GM04504 (cell line): ENCODE measurements around the gene RNF26.

Source experiments
- DNase-seq: peaks from one replicate; pipeline ENCODE4 v3.0.0-alpha.2; 2012; ENCODE audit warnings: low read depth

The RNF26 gene

DNA sequence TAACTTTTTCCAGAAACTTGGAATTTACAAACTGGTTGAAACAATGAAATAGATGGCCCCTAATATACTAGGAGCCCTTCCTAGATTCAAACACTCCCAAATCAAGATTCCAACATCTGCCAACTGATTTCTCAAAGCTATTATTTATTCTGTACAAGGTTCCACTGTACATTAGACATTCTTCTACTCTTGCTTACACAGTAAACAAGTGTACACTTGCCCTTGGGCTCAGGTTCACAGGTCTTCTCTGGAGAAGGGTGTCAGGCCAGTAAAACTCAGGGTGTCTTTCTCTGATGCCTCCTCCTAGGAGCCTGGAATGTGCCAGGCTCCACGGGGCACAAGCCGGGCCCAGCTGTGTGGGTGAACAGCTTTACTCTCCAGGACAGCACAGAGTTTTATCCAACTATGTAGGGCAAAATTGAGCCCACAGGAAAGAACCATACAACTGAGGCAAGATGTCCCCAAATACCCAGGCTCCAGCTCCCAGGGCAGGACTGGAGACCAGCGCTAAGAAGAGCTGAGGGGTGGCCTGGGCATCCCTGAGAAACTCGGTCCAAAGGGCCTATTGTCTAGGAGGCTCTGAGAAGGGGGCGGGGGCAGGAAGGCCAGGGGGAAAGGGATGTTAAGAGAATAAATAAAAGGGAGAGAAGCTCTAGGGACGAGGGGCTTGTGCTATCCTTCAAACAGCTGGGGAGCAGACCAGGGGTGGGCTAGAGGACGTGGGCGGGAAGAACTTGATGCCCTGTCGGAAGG, 20.9 kb downstream of the RNF26 start:
- DNase-seq, result no peak

GRCh38 chr11:119356349-119357031, 22.2 kb downstream of the RNF26 start:
- DNase-seq, result no peak

GRCh38 chr11:119357074-119357473, 22.7 kb downstream of the RNF26 start:
- no peak for DNase-seq

DNA sequence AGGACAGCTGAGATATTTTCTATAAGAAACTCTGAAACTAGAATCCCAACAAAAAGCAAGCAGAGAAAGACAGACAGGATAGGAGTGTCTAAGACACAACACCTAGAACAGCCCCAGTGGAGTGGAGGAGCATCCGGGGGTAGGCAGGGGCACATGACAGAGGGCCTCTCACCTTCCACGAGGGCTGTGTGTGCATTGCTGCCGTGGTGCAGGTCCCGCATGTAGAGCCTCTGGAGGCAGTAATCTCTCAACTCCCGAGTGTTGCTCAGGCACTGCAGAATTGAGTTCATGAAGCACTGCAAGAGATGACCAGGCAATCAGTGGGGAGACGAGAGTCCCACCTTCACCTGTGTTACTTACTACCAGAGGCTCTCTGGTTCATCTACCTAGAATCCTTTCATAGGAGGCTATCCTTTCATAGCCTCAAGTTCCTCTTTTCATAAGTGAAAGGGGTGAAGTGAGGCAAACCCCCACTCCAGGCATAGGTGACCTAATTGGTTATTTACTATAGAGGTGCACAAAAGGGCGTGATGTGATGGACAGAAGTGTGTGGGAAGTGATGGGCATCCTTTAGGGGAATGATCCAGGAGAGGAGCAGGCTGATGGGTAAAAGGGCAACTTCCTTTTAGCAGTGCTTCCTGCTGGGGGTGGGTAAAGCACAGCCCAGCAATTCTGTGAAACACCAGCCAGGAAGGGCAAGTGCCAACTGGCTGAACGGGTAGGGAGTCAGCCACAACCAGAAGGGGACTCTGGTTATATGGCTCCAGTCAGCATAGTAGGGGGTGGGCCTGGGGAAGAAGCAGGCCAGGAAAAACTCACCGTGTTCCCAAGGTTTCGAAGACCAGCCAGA, 25.3 kb downstream of the RNF26 start:
- no peak for DNase-seq

DNA sequence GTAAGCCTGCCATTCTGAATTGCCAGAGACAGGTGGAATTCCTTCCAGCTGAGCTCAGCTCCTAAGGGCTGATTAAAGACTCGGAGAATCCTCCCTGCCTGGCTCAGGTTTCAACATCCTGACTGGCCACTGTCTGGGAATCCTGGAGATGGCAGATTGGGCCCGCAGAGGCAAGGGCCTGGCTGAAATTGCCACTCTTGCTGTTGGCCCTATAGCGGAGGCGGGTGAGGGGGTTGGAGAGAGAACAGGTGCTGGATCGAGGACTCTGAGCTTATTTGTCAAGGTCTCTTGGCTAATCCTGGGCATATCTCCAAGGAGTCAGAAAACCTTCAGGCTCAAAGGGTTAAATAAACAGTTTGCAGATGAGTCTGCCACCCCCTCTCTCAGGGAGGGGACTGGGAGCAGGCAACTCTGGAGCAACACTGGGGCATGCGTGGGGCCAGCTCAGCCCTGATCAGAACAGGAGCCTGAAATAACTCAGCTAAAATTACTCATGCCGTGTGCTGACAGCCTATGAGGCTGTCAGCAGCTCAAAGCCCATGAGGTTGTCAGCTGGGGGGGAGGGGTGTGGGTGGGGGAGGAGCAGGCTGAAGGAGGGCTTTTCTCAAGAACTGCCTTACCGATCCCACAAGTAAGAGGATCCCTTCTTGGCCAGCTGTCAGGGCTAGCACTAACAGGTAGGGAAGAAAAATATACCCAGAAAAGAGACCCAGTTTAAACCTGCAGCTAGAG, 26.9 kb downstream of the RNF26 start:
- peak; percentile 33 for DNase-seq

DNA sequence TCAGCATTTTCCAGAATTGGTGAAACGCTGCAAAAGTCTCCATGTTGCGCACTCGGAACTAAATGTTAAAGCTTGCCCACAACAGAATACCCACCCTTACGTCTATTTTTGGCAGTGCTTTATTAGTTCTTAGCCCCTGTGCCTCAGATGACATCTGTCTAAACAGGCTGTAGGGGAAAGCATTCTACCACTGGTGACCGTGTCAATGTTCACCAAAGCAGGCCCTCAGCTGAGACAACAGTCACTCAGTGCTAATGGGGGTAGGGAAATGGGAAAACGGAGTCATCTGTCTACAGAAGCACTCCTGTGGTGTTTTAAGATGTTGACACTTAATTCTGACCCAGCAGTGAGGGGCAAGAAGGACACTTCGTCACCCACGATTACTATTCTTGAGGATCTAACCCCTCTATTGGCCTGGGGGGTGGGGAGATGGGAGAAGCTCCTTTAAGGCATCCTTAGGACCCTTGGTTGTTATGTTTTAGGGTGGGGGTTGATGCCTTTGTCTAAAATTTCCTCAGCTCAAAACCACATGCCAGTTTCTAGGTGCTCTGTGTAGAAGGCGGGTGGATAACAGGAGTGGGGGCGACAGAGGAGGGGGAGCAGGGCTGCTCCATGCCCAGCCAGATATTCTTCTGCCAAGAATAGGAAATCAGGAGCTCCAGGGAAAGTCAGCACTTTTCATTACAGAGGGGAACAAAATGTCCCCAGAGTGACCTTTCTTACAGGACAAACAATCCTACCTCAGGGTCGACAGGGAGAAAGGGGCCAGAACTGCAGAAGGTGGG, 27.8 kb downstream of the RNF26 start:
- no peak for DNase-seq

- no peak for DNase-seq
Observed at GRCh38 chr11:119362741-119363080, 28.4 kb downstream of the RNF26 start.

DNA sequence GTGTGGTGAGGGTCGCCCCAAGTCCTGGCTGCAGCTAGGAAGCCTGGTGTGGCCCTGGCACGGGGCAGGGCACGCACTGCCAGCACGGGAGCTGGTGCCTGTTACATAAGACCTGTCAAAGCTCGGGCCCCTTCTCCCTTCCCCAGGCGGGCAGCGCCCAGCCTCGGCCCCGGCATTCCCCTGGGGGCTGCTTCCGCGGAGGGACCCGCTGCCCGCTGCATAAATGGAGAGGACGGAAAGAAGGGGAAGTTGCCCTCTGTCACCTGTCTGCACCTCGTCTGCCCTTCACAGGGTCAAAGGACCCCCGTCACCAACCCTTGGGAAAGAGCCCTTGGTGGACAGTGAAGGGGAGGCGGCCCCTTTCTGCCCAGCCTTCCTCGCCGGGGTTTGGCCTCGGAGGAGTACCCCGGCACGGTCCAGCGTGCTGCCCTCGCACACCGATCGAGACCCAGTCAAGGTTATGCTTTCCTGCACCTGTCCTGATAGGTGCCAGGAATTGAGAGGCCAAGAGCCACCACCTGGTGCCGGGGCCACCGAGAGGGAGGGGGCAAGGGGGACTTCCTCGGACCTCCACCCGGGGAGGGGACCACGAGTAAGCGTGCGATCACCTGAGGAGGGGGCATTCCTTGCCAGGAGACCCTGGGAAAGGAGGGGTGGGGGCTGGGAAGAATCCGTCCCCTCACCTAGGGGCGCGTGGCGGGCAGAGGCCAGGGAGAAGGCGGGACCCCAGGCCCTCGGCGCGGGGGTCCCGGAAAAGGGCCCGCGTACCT, 28.9 kb downstream of the RNF26 start:
- no peak for DNase-seq

DNA sequence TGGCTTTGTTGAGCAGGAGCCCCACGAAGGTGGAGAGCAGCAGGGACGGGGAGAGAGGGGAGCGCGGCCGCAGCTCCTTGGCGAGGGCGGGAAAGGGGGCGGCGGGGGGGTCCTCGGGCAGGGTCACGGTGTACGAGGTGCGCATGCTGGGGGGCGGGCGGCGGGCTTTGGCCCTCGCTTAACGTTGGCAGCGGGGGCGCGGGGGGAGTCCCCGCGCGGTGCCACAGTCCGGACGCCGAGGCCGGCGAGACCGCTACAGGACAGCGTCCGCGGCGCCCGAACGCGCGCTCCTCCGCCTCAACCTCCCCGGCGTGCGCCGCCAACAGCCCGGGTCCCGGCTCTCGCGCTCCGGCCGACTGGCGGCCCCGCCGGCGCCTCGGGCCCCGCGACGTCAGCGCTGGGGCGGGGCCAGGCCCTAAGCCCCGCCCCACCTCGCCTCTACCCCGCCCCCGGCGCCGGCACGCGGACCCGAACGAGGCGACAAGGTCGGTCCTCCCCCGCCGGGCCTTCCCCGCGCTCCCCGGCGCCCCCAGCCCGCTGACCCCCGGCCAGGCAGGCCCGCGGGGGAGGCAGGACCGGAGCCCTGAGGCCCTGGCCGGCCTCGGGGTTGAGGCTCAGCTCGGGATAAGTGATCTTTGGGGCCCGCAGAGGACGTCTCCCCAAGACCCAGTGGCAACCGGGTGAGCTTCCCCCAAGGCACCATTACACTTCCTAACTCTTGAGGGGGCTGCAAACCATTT, 29.7 kb downstream of the RNF26 start:
- DNase-seq, result no peak

GRCh38 chr11:119365071-119365591, 30.8 kb downstream of the RNF26 start:
- DNase-seq, result no peak

DNA sequence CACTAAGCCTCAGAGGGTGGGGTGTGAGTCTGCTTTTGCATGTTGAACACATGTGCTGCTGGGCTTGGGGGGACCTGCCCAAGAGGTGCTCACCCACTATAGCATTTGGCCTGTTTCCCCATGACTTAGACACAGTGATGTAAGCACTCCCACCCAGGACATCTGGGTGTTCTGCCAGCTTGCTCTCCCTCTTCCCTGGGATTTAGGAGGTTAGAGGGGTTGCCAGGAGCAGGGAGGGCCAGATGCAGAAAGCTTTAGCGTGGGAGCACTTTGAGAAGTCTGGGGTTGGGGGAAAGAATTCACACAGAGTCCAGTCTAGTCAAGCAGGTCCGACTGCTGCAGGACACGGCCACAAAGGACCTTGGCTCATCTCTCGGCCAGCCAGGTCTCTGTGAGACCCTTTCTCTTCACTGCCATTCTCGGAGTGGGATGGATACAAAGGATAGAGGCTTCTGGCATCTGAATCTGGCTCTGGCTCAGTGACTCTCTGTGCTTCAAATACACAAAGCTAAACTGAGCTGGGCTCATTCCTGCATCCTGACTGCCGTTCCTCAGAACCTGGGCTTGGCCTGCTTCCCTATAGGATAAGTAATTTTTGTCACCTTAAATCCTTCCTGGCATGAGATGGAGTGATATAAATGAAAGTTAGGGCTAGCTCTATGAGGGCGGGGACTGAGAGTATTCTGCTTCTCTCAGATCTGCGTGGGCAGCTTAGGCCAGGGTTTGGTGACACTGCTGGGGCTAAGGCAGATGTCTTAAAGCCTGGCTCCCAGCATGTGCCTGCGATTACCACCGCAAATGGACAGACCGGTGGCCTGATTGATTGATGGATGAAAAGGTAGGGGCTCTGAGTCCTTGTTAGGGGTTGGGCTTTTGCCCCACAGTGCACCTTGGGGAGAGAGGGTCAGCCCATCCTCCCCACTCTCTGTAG, 32.6 kb downstream of the RNF26 start:
- DNase-seq, result no peak

GRCh38 chr11:119367661-119368120, 33.4 kb downstream of the RNF26 start:
- no peak for DNase-seq

- no peak for DNase-seq
Observed at GRCh38 chr11:119368121-119369034, 34.1 kb downstream of the RNF26 start.

GRCh38 chr11:119369132-119369925, 35.0 kb downstream of the RNF26 start:
- DNase-seq, result no peak

- DNase-seq, result no peak
Observed at GRCh38 chr11:119370486-119371046, 36.2 kb downstream of the RNF26 start.

GRCh38 chr11:119371067-119371601, 36.8 kb downstream of the RNF26 start:
- DNase-seq, result no peak
